ENCODE results near the gene HMCN1.

- TF ChIP-seq CTCF (IDR thresholded peaks at IDR 0.05) (peak in 3 of 4 experiments; percentile 42 to 87 (median 74)), POLR2A (IDR thresholded peaks at IDR 0.05) (no peak)
Measured at GRCh38 chr1:186212568-186213224, 478.5 kb downstream of the HMCN1 start.
